Measurements from ENCODE around the gene AHSG. TPM values are rescaled to one million over a fixed set of nuclear protein-coding genes. Genes with fewer than 3 reads are reported as not detected.

AHSG gene
- total RNA-seq, 1 experiment from 2014 or later, result 1.6 TPM

- Histone ChIP-seq H3K9ac (ENCODE audit: low read length) (no peak overlapping the region), H3K4me2 (ENCODE audit: low read length) (no peak overlapping the region), H3K9me2 (ENCODE audit: insufficient read depth) (no peaks in the 10 kb centered on the region), H2AFZ (ENCODE audit: low read depth, low read length, poor library complexity, severe bottlenecking) (no peak overlapping the region), H3K9me3 (ENCODE audit: control insufficient read depth in 1 of 2, insufficient read depth in 1 of 2, low read depth in 1 of 2, low read length in 2 of 2) (no peaks in the 10 kb centered on the region), H4K20me1 (ENCODE audit: insufficient read depth) (no peaks in the 10 kb centered on the region), H3K79me2 (ENCODE audit: insufficient read depth, low read length) (no peaks in the 10 kb centered on the region), H3K4me1 (ENCODE audit: control insufficient read depth in 1 of 2, insufficient read depth in 2 of 2, low read length in 2 of 2) (peaks cover 0 to 3% of the 10 kb centered on the region in 2 experiments; a peak in 1 of 4 replicates), H3K27ac (ENCODE audit: low read depth, low read length) (no peak overlapping the region), H3K36me3 (ENCODE audit: control insufficient read depth in 1 of 2, insufficient read depth in 2 of 2, low read length in 2 of 2) (no peaks in the 10 kb centered on the region), H3K4me3 (replicated peaks in 1 of 2; ENCODE audit: low read depth in 1 of 2, low read length in 2 of 2) (no peak overlapping the region), H3K27me3 (ENCODE audit: insufficient read depth, low read length) (no peaks in the 10 kb centered on the region)
- ChIA-PET RAD21 (ENCODE audit: low non-redundant PET in 1 of 2, low total read pairs in 2 of 2, uncharacterized antibody in 2 of 2, unreplicated experiment in 2 of 2) (no interaction called here), POLR2A (no interaction called here), CTCF (no interaction called here)
- no peak for ATAC-seq
- TF ChIP-seq ATF3 (IDR thresholded peaks at IDR 0.05) (no peak), YY1 (IDR thresholded peaks at IDR 0.05; ENCODE audit: extremely low read depth, insufficient replicate concordance, low read depth, low read length) (no peak), POLR2AphosphoS5 (IDR thresholded peaks at IDR 0.05; ENCODE audit: low read depth, low read length) (no peak), CEBPB (IDR thresholded peaks at IDR 0.05; ENCODE audit: low read depth) (no peak), POLR2A (IDR thresholded peaks at IDR 0.05; ENCODE audit: borderline replicate concordance, extremely low read depth, insufficient read depth, insufficient read length) (no peak), ZNF274 (IDR thresholded peaks at IDR 0.05; ENCODE audit: low read depth, low read length) (no peak), SP1 (IDR thresholded peaks at IDR 0.05; ENCODE audit: low read depth) (no peak), TCF7L2 (IDR thresholded peaks at IDR 0.05; ENCODE audit: borderline replicate concordance, extremely low read depth, insufficient read depth, insufficient read length) (no peak), FOSL1 (IDR thresholded peaks at IDR 0.05; ENCODE audit: low read depth) (no peak), CTCF (IDR thresholded peaks at IDR 0.05 in 2 of 3, conservative IDR thresholded peaks at IDR 0.05 in 1 of 3; ENCODE audit: borderline replicate concordance in 1 of 3, insufficient read depth in 1 of 3, low read depth in 2 of 3, low read length in 2 of 3) (no peak), REST (IDR thresholded peaks at IDR 0.05; ENCODE audit: low read depth) (no peak), EZH2 (IDR thresholded peaks at IDR 0.05) (no peak), ZFX (IDR thresholded peaks at IDR 0.05) (no peak), RAD21 (IDR thresholded peaks at IDR 0.05; ENCODE audit: low read depth) (no peak), EGR1 (IDR thresholded peaks at IDR 0.05; ENCODE audit: low read depth) (no peak)
- no TSS peak for BruUV-seq (replicated peaks)
- no peak for DNase-seq (ENCODE audit: low read depth, low spot score)
- intact Hi-C loops (cut with micrococcal nuclease), result no loop called here
Observed at GRCh38 chr3:186635532-186635931, 22.7 kb downstream of the AHSG start.

Data from HCT116 (cell line).